Ecto neural progenitor cell (in vitro differentiated cells): ENCODE measurements around the gene KCNN1.
A peak's percentile ranks its signal among the peaks of the same experiment; 100 is the strongest.

Experiments
- DNase-seq: peaks from one replicate; pipeline ENCODE4 v3.0.0-alpha.2; 2018; ENCODE audit warnings: low spot score

KCNN1 gene

DNA sequence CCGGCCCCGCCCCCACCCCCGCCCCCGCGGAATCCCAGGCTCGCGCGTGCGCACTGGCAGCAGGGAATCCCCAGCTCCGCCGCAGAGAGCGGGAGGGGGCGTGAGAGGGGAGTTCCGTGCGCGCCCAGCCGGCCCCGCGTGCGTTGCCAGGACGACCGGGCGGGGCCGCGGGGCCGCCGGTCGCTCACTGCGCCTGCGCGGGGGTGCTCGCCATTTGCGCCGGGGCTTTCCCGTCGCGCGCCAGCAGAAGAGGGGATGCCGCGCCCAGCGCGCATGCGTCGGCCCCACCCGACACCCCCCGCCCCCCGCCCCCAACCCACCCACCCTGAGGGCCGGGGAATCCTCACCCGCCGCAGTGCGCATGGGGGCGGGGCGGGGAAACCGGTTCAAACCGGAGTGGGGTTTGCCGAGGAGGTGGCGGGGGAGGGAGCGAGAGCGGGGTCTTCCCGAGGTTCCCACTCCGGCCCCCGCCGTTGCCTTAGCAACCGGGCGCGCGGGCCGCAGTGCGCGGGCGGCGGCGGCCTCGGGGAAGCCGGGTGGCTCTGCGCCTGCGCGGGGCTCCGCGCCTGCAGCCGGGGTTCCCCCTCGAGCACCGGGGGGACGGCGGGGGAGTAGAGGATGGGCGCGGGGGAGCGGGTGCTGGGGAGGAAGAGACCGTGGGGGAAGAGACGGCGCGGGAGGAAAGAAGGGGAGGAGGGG is 18.9 kb upstream of the KCNN1 start:
- peak; percentile 99 for DNase-seq

DNA sequence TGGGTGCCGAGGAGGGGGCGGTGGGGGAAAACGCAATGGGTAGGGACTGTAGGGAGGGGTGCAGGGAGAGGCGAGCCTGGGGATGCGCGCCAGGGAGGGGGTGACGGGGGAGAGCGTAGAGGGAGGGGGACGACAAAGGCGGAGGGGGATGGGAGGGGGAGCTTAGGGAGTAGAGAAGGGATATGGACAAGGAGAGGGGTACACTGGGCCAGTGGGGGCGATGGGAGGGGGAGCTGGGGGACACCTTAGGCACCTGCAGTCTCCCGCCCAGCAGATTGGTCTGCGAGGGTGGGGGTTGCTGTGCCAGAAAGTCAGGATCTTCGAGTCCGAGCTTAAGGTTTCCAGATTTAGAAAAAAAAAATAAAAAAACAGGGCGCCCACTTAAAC is 18.4 kb upstream of the KCNN1 start:
- DNase-seq: no peak

DNA sequence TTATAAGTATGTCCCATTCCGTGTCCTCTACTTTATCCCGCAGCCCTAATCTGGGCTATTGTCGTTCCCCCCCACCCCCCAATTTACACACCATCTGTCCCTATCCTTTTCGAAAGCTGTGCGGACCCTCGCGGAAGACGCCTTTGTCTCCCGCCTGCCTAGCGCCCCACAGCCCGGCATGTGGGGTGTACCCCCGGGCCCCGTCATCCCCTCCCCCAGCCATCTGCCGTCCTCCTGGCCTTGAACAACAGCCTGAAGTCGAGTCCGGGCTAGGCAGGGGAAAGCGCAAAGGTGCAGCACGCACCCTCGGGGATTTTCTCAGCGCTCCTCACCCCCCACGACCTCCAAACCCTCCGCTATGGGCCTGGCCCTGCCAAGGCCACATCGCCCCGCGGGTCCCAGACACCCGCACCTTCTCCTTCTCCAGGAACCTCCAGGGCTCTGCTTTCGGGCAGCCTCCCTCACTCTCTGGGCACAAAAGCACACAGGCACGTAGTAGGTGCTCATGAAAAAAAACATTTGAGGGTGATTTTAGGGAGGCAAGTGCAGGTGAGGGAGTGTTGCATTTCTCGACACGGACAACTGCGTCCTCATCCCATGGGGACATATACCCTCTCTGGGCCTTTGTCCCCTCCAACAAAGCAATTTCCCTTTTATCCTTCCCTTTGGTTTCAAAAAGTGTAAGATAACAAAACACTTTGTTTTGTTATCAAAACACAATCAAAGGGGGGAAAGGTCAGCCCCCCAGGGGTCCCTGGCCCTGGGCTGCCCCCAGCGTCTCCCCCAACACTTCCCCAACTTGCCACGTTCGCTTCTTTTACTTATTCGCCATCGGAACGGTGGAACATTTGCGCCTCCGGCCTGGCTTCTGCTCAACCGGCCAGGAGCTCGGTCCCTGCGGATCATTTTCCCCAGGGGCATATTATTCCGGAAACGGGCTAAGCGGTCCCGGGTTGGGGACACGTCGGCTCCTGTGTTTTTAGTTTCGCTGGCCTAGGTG is 17.7 kb upstream of the KCNN1 start:
- DNase-seq: no peak

DNA sequence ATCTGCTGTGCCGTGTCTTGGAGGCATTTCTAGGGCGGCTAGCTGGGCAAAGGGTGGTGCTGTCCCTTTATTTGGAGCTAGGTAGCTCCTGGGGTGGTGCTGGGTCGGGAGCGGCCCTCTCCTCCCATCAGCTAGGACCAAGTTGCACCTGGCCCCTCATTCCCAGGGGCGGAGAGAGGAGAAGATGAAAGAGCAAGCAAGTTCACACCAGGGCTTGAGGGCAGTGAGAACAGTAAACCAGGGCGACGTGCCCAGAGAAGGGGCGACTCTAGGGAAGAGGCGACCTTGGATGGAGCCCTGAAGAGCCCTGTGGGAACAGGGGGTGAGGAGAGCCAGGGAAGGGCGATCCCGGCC is 17.0 kb upstream of the KCNN1 start:
- no peak for DNase-seq

DNA sequence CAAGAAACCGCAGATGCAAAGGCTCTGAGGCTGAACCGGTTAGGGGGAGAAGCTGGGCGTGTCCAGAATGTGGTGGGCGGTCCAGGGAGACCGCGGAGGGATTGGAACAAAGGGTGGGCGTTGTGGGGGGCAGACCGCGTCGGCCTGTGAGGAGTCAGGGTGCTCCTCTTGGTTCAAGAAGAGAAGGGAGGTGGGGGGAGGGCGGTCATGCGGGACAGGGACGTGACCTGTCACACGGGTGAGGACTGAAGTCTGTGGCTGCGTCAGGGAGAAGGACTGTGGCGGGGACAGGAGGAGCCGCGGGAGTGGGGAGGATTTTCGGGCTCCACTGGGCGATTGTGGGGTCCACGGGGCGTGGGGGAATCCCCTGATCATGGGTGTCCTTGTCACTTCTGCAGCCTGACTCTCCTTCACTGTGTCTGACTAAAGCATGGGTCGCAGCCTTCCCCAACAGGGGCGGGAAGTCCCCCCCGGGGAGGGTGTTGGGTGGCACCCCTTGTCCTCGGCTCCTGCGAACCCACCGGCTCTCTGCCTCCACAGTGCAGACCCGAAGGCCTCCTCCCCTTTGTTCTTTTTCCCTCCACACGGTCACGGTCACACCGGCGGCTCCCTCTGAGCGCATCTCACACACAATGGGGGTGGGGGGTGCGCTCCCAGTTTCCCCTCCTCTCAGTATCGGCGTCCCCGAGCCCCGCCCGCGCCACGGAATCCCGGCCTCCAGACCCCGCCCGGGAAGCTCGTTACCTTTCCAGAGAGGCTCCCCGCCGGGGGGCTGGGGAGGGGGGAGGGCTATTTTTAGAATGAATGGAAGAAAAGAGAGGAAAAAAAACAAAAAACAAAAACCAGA is 16.4 kb upstream of the KCNN1 start:
- no peak for DNase-seq

DNA sequence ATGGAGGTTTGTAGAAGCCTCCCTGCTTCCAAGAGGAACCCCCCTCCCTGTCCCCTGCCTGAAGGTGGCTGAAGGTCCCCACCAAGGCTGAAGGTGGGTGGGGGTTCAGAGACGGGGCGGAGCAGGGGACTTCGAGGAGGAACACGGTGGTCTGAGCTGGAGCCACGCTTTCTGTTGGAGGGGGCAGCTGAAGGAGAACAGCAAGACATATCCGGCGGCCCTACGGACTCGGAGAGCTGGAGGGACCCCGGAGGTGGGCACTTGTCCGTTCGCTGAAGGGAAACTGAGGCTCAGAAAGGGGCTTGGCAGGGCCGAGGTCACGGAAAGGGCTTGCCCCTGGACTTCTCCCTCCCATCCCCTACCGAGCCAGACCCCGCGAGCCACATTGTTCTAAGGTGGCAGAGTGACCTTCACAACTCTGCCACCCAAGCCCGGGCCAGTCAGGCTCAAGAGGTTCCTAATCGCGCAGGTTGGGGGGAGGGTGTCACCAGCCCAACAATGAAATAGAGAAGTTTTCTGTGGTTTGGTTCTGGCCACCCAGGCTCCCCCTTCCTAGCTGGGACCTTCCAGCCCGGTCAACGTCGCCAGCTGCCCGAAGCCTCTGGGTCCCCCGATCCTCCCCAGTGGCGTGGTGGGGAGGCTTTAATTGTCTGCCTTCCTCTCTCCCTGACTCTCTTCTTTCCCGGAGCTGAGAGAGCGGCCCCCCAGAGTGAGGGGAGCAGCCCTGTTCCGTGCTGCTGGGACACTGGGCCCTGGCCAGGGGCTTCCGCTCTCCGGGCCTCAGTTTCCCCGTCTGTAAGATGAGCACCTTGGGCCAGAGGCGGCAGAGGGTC is 15.5 kb upstream of the KCNN1 start:
- DNase-seq: no peak

DNA sequence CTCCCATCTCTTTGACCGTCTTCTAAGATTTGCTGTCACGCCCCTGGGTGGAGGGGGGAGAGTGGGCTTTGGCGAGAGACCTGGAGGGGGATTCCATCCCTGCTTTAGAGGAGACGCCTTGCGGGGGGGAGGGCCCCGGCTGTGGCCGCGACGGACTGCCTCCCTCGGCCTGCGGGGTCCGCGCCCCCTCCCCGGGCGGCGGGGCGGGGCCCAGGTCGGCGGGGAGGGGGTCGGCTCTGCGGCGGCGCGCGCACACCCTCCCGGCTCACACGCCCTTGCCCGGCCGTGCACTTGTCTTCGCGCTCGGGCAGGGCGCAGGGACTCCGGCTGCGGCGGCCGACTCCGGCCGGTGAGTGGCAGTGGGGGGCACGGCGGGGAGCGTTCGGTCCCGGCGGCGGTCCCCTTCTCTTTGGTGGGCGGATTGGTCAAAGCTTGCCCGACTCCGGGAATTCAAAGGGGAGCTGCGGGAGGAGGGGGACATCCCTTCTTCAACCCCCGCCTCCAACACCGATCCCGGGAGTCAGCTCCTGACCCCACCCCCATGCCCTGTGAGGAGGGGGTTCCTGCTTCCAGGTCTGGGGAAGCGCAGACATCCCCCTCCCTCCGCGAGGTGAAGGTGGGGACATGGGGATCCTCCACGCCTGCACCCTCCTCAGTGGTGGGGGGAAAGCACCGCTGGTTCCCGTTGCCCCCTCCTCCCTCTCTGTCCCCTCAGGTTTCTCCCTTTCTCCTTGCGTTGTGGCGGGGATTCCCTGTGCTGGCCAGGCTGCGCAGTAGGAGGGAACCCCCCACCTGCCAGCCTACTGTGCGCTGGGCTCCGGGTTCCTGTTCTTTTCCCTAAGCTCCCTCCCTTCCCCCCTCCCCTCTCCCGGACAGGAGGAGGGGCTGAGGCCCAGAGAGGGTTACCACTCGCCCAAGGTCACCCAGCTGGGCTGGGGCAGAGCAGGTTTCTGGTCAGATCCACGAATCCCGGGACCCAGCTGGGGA is 14.6 kb upstream of the KCNN1 start:
- DNase-seq: no peak

DNA sequence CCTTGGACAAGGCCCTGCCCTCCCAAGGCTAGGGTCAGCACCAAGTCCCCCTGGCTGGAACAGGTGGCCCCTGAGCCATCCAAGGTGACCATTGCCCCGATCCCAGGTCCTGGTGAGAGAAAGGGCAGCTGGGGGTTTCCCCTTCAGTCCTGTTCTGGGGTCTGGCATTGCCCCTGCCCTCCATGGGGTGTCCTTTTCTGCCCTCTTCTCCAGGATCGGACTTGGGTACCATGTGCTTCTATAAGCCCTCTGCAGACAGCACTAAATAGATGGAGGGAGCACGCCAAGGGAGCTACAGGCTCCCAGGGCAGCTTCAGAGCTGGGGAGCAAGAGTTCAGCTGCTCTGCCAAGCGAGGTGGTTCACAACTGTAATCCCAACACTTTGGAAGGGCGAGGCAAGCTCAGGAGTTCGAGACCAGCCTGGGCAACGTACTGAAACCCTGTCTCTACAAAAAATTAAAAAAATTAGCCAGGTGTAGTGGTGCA is 13.5 kb upstream of the KCNN1 start:
- DNase-seq: no peak

DNA sequence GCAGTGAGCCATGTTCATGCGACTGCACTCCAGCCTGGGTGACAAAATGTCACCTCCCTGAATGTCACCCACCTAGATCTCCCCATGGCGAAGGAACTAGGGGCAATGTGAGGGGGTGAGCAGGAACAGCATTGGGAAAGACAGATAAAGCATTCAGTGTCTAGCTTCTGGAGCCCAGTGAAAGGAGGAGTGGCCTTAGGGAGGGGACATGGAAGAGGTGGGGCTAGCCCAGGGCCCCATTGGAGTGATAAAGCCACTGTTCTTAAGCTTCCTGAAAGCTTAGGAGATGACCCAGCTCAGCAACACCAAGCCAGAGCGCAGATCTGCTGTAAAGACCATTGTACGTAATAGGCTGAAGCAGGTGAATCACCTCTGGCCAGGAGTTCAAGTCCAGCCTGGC is 13.0 kb upstream of the KCNN1 start:
- DNase-seq: no peak

DNA sequence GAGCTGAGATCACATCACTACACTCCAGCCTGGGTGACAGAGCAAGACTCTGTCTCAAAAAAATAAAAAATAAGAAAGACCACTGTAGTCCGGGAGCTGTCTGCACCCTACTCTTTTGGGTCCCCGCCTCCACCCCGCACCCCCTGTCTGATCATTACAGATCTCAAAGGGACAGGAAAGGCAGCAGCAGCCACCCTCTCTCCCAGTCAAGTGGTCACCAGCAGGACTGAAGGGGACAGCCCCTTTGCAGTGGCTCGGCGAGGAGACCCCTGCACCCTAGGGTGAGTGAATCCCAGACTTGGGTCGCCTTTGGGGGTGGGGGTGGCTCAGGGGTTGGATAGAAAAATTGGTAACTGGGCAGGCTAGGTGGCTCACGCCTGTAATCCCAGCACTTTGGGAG is 12.5 kb upstream of the KCNN1 start:
- no peak for DNase-seq

DNA sequence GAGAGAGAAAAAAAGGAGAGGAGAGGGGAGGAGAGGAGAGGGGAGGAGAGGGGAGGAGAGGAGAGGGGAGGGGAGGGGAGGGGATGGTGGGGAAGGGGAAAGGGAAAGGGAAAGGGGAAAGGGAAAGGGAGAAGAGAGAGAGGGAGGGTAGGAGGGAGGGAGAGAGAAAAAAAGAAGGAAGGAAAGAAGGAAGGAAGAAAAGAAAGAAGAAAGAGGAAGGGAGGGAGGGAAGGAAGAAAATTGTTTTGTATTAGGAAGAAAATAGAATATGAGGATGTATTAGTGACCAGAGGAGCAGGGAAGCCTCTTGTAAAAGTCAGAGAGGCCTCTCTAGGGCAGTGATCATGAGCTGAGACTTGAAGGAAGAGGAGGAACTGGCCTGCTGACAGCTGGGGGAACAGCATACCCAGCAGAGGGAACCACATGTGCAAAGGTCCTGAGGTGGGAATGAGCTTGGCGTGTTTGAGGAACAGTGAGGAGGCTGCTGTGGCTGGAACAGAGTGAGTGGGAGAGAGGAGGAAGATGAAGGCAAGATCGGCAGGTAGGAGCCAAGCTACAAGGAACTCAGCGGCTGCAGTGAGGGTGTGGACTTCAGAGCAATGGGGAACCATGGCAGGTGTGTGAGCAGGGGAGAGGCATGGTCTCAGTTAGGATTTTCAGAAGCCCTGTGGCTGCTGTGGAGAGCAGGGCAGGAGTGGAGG is 9.6 kb upstream of the KCNN1 start:
- DNase-seq: no peak

DNA sequence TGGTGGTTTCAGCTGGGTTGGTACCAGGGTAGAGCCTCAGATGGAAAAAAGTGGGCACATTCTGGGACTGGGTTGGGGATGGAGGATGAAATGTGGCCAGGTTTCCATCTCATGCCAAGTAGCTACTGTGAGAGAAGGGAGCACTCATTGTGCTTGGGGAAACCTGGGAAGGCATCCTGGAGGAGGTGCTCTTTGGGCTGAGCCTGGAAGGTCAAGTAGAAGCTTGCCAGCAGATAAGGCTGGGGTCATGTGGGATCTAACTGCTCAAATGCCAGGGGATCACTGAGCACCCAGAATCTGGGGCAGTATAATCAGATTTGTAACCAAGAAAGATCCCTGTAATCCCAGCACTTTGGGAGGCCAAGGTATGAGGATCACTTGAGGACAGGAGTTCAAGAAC is 9.0 kb upstream of the KCNN1 start:
- DNase-seq: no peak

DNA sequence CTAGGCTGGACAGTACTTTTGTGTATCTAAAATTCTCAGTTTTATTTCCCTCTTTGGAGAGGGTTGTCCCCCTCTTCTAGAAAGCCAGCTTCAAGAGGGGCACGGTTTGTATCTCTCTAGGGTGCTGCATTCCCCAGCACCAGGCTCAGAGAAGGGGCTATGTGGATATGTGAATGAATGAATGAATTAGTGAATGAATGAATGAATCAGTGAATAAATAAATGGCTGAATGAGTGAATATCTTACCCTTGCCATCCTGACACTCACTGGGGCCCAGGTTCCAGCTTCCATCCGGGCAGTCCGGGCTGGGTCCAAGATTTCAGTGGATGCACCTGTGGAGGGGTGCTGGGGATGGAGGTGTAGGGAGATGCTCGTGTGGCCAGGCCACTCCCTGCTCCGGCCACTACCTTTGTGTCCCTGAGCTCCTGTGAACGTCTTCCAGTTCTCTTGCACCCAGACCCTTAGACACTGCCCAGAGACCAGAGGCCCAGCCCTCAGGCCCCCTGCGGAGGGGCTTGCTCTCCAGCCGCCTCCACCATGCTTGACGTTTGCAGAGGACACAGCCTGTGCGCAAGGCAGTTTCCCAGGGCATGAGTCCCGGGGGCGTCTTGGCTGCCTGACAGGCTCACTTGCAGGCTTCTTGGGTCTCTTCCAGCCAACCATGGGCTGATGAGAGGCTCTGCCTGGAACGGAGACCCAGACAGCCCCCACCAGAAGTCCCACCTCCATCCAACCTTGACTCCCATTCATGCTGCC is 2.8 kb upstream of the KCNN1 start:
- DNase-seq: no peak

DNA sequence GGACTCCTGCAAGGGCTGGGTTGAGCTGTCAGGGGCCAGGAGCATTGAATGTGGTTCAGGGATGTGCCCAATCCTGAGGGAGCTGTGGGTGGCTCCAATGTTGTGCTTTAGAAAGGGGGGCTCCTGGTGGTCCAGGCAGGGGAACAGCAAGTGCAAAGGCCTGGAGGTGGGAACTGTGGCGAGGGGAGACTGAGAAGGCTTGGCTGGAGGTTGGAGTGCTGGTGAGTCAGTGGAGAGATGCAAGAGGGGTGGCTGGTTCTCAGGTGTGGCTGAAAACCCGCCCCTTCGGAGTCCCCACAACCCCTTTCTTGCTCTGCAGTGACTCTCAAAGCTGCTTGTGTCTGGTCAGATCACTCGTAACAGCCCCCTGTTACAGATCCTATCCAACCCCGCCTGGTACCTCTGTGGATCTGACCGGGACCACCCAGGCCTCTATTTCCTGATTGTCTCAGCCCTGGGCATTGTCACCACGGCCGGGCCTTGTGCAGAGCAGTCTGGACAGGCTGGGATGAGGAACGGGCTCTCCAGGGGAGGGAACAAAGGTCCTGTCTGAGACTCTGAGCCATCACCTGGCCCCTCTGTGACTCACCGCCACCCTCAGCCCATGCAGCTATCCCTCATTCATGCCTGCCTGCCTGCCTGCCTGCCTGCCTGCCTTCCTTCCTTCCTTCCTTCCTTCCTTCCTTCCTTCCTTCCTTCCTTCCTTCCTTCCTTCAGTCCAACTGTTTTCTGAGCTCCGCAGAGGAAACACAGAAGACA is 1.4 kb upstream of the KCNN1 start:
- no peak for DNase-seq

DNA sequence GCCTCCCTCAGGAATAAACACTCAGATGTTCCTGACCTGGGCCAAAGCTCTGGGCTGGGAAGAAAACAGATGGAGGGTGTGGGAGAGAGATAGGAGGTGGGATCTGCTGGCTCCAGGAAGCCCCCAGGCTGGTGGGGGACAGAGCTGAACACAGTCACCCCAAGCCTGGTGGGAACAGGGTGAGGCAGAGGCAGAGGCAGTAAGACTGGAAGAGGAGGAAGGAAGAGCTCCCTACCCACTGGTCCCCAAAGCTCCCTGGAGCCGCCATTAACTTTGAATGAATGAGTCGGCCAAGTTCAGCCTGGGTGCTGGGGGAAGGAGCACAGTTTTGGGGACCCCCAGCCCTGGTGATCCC is 801 bp upstream of the KCNN1 start:
- DNase-seq: no peak

DNA sequence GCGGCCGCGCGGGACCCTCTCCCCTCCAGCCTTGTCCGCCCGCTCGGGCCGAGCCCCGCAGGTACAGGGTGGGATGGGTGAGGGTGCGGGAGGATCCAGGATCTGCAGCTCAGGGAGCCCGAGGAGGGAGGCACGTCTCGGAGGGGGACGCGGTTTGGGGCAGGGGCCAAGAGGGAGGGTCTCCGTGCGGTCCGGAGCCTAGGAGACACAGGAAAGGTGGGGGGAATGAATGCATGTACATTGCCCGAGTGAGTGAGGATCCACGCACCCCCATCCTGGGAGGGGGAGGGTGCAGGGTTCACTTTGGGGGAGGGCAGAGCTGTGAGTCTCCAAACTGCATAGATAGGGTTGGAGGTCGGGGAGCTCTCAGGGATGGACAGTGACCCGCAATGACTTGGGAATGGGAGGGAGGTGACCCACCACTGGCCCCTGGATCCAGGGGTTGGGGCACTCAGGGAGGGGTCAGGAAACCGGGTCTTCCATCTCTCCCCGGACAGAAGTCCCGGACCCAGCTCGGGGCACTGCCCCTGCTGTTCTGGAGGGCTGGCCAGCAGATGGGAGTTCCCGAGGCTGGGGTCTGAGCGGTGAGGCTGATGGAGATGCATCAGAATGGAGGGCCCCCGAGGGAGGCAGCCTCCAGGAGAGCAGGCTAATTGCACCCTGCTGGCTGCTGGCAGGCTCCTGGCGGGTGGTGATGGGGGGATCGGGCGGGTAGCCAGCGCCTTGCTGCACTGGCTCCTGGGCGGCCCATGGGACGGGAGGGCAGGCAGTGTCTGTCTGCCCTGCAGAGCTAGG is 547 bp downstream of the KCNN1 start:
- no peak for DNase-seq

DNA sequence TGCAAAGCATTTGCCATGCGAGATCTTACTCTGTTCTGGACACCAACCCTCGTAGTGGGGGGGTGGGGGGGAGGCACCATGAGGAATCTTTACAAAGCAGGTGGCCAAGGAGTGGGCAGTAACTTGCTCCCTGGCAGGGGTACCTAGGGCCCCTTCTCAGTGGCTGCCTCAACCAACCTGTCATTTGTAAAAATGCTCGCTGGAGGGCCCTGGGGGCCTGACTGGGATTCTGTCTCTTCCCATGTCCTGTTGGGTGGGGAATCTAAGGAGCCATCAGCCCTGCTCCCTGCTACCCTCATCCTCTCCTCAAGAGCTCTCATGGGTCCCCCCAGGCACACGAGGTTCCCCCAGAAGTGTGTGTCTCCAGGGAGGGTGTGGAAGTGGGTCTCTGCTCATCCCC is 1.5 kb downstream of the KCNN1 start:
- no peak for DNase-seq
